Retinal pigment epithelial cell (primary cell): ENCODE data around the gene ZNF19.

Experiments used
- DNase-seq: peaks from one replicate; pipeline ENCODE4 v3.0.0-alpha.2; 2010; ENCODE audit warnings: low read depth
- H3K4me3 ChIP-seq: 2 replicates; pipeline ENCODE4 v1.5.1; 2011; ENCODE audit warnings: mild to moderate bottlenecking, low read length, control low read depth, moderate library complexity
- CTCF ChIP-seq: conservative IDR thresholded peaks from 2 replicates; pipeline ENCODE4 v1.5.1; 2011; ENCODE audit warnings: low read depth, low read length, control low read depth, inconsistent platforms

The ZNF19 gene

GRCh38 chr16:71474864-71475263 is 14.3 kb downstream of the ZNF19 start:
- no peak overlapping the region for H3K4me3 ChIP-seq
- DNase-seq = no peak
- TF ChIP-seq CTCF = no peak

GRCh38 chr16:71473891-71474290 is 15.2 kb downstream of the ZNF19 start:
- no peak for TF ChIP-seq CTCF
- no peak overlapping the region for H3K4me3 ChIP-seq
- no peak for DNase-seq

GRCh38 chr16:71472931-71473330 is 16.2 kb downstream of the ZNF19 start:
- TF ChIP-seq CTCF = no peak
- H3K4me3 ChIP-seq = no peak overlapping the region
- DNase-seq = no peak

- DNase-seq = no peak
- no peak for TF ChIP-seq CTCF
- H3K4me3 ChIP-seq = no peak overlapping the region
These were observed 17.1 kb downstream of the ZNF19 start for GRCh38 chr16:71472051-71472450.

- no peak overlapping the region for H3K4me3 ChIP-seq
- DNase-seq = no peak
- TF ChIP-seq CTCF = no peak
These were observed 21.3 kb downstream of the ZNF19 start for GRCh38 chr16:71467810-71468209.

GRCh38 chr16:71464231-71464630 is 24.9 kb downstream of the ZNF19 start:
- H3K4me3 ChIP-seq = no peak overlapping the region
- DNase-seq = no peak
- no peak for TF ChIP-seq CTCF

- TF ChIP-seq CTCF = no peak
- peak within 1 kb of the TSS; percentile 95 for H3K4me3 ChIP-seq
- DNase-seq = no peak
These were observed 27.2 kb downstream of the ZNF19 start, which contains the start of gene ZNF23 for GRCh38 chr16:71461686-71462648. ZNF23 (minus strand) TSS chr16:71462247; CDS start chr16:71456796, 5,451 bp downstream.
